ENCODE measurements around the gene CLEC18A.
"Not testable (repeated sequence)": the region's sequence is repeated elsewhere in the genome, so short reads cannot be mapped to it uniquely, and the experiment has no call there.

Gene CLEC18A

DNA sequence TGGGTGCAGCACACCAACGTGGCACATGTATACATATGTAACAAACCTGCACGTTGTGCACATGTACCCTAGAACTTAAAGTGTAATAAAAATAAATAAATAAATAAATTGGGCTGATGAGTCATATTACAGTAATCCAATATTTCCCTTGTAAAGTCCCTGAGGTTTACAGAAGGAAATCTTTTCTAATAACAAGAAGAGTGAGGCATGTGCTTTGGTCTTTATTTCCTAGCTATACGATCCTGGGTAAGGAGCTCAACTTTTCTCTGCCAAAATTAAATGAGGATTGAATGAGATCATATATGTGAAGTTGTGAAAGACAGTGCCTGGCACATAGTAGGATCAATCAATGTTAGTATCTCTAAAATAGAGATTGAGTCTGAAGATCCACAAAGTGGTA is 57.5 kb downstream of the CLEC18A start:
- peaks cover 11 to 65% (median 20%) of the 10 kb centered on the region in 11 experiments; a peak in 21 of 22 replicates for H3K36me3 ChIP-seq
- H3K9ac ChIP-seq; H3K4me2 ChIP-seq; H4K20me1 ChIP-seq; H3K9me3 ChIP-seq (replicated peaks in 1 of 11); H3K4me3 ChIP-seq; H3K4me1 ChIP-seq; H3K27me3 ChIP-seq; H3K27ac ChIP-seq: not testable (repeated sequence)

DNA sequence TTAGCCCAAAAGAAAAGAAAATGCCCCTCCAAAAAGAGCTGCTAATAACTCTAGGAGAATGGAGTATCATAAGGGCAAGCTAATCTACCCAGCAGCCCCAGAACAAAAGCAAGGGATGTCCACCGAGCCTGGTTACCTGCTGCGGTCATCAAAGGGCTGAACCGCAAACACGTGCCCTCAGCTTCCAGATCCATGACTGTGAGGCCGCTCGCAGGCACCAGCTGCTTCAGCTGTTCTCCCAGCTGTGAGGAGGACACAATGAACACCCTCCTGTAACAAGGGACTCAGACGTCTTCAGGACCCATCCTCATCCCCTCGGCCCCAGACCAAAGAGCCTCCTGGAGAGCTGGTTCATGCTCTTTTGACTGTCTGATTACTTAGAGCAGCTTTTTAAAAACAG is 59.5 kb downstream of the CLEC18A start:
- H3K4me3 ChIP-seq; H3K27me3 ChIP-seq; H3K9me3 ChIP-seq (replicated peaks in 1 of 11); H3K9ac ChIP-seq; H3K27ac ChIP-seq; H4K20me1 ChIP-seq; H3K4me2 ChIP-seq: not testable (repeated sequence)
- Histone ChIP-seq H3K36me3 (peaks cover 12 to 63% (median 23%) of the 10 kb centered on the region in 11 experiments), H3K4me1 (peaks cover 0 to 11% (median 2%) of the 10 kb centered on the region in 10 experiments; a peak in 8 of 20 replicates)

DNA sequence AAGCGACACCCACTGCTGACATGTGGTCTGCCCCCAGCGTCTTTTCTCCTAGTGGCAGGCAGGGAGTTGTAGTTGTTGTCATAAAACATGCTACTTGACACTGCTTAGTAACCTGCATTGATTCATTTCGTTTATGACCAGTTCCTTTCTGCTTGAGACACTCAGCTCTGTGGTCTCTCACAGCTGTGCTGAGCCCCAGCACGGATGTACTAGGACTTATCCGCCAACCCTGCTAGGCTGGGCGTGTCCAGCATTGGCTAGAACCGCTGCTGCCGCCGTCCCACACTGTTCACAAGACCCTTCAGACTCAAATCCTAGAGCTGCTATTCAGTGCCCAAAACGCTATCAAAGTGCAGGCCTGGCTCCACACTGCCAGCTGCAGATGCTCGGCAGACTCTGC is 60.0 kb downstream of the CLEC18A start:
- H3K9me3 ChIP-seq (replicated peaks in 1 of 11); H3K27ac ChIP-seq; H3K4me3 ChIP-seq; H3K4me2 ChIP-seq; H3K27me3 ChIP-seq; H3K9ac ChIP-seq; H4K20me1 ChIP-seq: not testable (repeated sequence)
- peaks cover 0 to 14% (median 2%) of the 10 kb centered on the region in 10 experiments; a peak in 8 of 20 replicates for H3K4me1 ChIP-seq
- H3K36me3 ChIP-seq, result peaks cover 12 to 67% (median 28%) of the 10 kb centered on the region in 11 experiments

DNA sequence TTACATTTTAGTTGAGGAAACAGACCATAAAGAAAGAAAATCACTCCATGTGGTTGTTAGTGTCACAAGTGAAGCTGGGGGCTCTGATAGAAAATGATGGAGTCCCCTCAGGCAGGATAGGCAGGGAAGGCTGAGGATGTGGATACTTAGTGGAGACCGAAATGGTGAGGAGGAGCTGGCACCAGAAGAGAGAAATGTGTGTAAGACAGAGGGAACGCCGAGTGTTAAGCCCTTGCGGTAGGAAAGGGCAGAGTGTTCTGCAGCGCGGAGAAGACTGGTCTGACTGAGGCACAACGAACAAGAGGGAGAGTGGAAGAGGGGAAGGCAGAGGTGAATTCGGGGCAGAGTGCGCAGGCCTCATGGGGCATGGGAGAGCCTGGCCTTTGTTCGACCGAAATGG is 61.2 kb downstream of the CLEC18A start:
- H3K4me2 ChIP-seq; H3K27ac ChIP-seq; H3K9ac ChIP-seq; H3K27me3 ChIP-seq; H3K4me3 ChIP-seq; H4K20me1 ChIP-seq; H3K9me3 ChIP-seq (replicated peaks in 1 of 11): not testable (repeated sequence)
- Histone ChIP-seq H3K4me1 (peaks cover 0 to 23% (median 2%) of the 10 kb centered on the region in 10 experiments; a peak in 8 of 20 replicates), H3K36me3 (peaks cover 19 to 71% (median 41%) of the 10 kb centered on the region in 11 experiments)

DNA sequence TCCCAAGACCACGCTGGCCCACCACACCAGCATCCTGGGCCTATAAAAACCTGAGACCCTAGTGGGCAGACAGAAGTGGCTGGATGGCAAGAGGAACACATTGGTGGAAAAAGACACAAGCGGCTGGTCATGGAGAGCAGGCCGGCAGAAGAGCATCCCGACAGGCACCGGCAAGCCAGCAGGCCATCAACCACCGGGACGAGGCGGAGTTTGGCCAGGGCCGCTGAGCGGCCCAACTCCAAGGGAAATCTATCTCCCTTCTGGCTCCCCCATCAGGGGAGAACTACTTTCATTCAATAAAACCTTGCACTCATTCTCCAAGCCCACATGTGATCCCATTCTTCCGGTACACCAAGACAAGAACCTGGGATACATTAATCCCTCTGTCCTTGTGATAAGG is 61.8 kb downstream of the CLEC18A start:
- not testable (repeated sequence) for H3K9me3 ChIP-seq (replicated peaks in 1 of 11); H3K4me2 ChIP-seq; H3K4me3 ChIP-seq; H4K20me1 ChIP-seq; H3K27ac ChIP-seq; H3K9ac ChIP-seq; H3K27me3 ChIP-seq
- Histone ChIP-seq H3K4me1 (peaks cover 0 to 23% (median 2%) of the 10 kb centered on the region in 10 experiments; a peak in 8 of 20 replicates), H3K36me3 (peaks cover 23 to 77% (median 43%) of the 10 kb centered on the region in 11 experiments)

All from BLaER1 treated with 17β-estradiol and CSF1 and Interleukin-3, amounts not matched to agents 10 nM and 100 nM (cell line).